HG02623 (cell line): Measurements from ENCODE around the gene BRI3.

Source experiments
- ATAC-seq: cut with Tn5 transposase; IDR thresholded peaks from one replicate; pipeline ENCODE4 v1.9.1; 2021; ENCODE audit warnings: moderate library complexity; ENCODE audit not compliant: unreplicated experiment

The BRI3 gene

DNA sequence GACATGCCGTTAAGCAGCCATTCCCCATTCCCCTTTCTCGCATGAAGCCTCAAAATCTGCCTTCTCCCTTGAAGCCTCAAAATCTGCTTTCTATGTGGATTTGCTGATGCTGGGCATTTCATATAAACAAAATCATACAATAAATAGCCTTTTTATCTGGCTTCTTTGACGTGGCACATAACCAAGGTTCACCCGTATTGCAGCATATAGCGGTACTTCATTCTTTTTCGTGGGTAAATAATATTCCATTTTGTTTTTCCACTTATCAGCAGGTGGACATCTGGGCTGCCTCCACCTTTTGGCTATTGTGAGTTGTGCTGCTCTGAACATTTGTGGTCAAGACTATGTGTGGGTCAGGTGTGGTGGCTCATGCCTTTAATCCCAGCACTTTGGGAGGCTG, 57.0 kb downstream of the BRI3 start:
- ATAC-seq = no peak

DNA sequence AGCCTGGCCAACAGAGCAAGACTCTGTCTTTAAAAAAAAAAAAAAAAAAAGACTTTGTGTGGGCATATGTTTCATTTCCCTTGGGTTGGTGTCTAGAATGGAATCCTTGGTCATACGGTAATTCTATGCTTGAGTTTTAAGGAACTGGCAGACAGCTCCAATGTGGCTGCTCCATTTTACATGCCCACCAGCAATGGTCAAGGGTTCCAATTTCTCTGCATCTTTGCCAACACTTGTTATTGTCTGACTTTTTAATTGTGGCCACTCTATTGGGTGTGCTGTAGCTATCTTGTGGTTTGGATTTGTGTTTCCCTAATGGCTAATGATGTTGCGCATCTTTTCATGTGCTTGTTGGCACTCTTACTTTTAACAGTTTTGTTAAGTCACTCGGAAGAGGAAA, 57.6 kb downstream of the BRI3 start:
- no peak for ATAC-seq

DNA sequence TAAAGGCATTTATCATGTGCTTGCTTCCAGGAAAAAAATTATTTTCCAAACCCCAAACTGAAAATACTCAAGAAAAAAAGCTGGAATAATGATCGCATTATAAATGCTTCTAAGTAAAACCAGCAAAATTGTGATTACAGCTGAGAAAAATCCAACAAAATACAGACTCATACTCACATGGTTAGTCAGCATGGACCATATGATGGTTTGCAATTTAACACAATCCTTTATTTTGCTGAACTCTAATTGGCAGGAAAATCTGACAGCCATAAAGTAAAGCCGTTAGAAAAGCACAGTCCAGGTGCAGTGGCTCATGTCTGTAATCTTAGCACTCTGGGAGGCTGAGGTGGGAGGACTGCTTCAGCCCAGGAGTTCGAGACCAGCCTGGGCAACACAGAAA, 59.6 kb downstream of the BRI3 start:
- ATAC-seq = no peak
